ENCODE measurements around the gene GPR107.

The GPR107 gene

GRCh38 chr9:130154816-130155215 is 101.1 kb downstream of the GPR107 start:
- in situ Hi-C loops (cut with MboI; ENCODE audit: low sequenced_read_pairs): no loop called here

- in situ Hi-C loops (cut with MboI; ENCODE audit: low sequenced_read_pairs): no loop called here
Measured at GRCh38 chr9:130155647-130156046, 101.9 kb downstream of the GPR107 start.

GRCh38 chr9:130156672-130157071 is 103.0 kb downstream of the GPR107 start:
- in situ Hi-C loops (cut with MboI; ENCODE audit: low sequenced_read_pairs): no loop called here

DNA sequence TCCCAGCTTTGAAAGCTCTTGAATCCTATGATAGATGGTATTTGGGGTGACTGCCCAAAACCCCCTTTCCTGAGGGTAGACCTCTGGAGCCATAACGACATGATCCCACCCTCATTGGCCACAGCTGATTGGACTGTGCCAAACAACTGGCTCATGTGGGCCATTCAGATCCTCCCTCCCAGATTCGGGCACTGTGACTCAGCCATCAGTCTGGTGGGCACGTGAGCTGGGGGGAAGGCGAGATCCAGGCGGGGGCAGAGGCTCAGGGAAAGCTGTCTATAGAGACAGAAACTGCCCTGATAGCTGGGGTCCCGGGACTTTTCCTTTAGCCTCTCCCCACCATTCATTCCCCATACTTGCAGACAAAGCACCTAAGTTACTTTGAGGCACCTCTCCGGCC is 103.4 kb downstream of the GPR107 start:
- in situ Hi-C loops (cut with MboI; ENCODE audit: low sequenced_read_pairs): no loop called here

DNA sequence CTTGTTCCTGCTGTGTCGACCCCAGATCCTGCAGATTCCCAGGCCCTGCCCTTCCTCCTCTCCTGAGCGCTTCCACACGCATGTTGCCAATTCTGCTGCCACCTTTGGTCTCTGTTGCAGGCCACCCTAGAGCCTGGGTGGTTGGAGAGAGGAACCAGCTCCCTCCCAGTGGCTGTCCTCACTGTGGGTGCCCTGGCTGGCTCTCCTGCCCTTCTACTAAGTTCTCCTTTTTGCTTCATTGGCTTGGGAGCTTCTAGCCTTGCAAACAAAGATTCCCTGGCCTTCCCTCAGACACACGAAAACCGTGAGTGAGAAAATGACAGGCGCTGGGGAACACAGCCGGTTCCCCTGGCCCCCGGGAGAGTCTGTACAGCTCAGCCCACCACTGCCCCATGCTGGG is 104.3 kb downstream of the GPR107 start:
- in situ Hi-C loops (cut with MboI; ENCODE audit: low sequenced_read_pairs): no loop called here

- in situ Hi-C loops (cut with MboI; ENCODE audit: low sequenced_read_pairs): no loop called here
Measured at GRCh38 chr9:130159057-130159456, 105.4 kb downstream of the GPR107 start.

- in situ Hi-C loops (cut with MboI; ENCODE audit: low sequenced_read_pairs): no loop called here
Measured at GRCh38 chr9:130159915-130160670, 106.4 kb downstream of the GPR107 start.

DNA sequence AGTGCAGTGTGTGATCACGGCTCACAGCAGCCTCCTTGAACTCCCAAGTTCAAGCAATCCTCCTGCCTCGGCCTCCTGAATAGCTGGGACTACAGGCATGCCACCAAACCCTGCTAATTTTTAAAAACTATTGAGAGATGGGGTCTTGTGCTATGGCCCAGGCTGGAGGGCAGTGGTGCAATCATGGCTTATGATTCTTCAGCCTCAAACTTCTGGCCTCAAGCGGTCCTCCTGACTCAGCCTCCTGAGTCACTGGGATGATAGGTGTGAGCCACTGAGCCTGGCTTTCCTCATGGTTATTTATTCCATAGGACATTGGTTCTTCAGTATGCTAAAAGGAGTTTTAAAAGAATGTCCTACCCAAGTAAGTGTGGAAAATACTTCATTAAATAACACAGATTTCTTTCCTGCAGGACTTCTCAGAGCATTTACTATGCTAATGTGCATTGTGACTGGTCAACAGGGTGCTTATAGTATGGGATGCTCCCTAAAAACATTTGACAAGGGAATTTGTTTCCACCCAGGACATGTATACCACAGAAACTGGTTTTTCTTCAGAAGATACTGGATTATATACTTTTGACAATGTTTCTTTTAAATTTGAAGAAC is 107.3 kb downstream of the GPR107 start:
- in situ Hi-C loops (cut with MboI; ENCODE audit: low sequenced_read_pairs): no loop called here

GRCh38 chr9:130165579-130165978 is 111.9 kb downstream of the GPR107 start:
- in situ Hi-C loops (cut with MboI; ENCODE audit: low sequenced_read_pairs): no loop called here

GRCh38 chr9:130166399-130166798 is 112.7 kb downstream of the GPR107 start:
- in situ Hi-C loops (cut with MboI; ENCODE audit: low sequenced_read_pairs): no loop called here

DNA sequence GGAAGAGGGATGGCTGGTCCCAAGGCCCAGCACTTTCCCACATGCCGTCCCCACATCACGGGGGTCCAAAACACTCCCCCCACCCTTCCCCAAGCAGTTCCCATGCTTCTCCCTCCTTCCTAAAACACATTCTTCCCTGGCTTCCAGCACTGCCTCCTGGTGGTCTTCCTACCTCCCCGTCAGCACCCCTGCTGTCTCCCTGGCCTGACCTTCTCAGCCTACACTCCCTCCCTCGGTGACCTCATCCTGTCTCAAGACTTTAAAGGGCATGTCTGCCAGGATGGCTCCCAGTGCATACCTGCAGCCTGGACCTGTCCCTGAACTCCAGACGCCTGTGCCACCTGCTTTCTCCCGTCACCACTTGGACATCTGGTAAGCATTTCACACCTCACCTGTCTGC is 114.2 kb downstream of the GPR107 start:
- in situ Hi-C loops (cut with MboI; ENCODE audit: low sequenced_read_pairs): no loop called here

- in situ Hi-C loops (cut with MboI; ENCODE audit: low sequenced_read_pairs): no loop called here
Measured at GRCh38 chr9:130171226-130172148, 117.8 kb downstream of the GPR107 start.

GRCh38 chr9:130172161-130172857 is 118.6 kb downstream of the GPR107 start, which contains the start of gene NCS1:
Gene NCS1, plus strand, starts transcription at chr9:130172404. Its CDS starts 260 bp downstream, at chr9:130172664.
- in situ Hi-C loops (cut with MboI; ENCODE audit: low sequenced_read_pairs): no loop called here

GRCh38 chr9:130172858-130173665 is 119.4 kb downstream of the GPR107 start:
- in situ Hi-C loops (cut with MboI; ENCODE audit: low sequenced_read_pairs): no loop called here

- in situ Hi-C loops (cut with MboI; ENCODE audit: low sequenced_read_pairs): no loop called here
Measured at GRCh38 chr9:130173666-130173983, 119.9 kb downstream of the GPR107 start.

- in situ Hi-C loops (cut with MboI; ENCODE audit: low sequenced_read_pairs): no loop called here
Measured at GRCh38 chr9:130174025-130174424, 120.3 kb downstream of the GPR107 start.

DNA sequence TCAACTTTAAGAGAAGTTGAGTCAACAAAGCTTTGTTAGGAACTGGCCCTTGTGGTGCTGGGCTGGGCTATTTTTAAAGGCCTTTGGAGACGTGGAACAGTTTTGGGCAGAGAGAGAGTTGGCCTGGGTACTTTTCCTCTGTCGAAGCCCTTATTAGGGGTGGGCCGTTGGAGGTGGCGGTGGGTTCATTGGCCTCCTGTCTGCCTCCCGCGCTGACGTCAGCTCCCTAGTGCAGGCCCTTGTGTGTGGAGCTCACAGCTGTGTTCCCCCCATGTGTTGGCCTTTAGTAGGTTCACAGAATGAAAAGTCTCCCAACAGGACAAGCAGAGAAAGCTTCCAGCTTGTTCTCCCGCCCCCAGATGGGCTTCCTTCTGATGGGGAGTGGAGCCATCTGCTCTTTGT is 121.2 kb downstream of the GPR107 start:
- in situ Hi-C loops (cut with MboI; ENCODE audit: low sequenced_read_pairs): no loop called here

DNA sequence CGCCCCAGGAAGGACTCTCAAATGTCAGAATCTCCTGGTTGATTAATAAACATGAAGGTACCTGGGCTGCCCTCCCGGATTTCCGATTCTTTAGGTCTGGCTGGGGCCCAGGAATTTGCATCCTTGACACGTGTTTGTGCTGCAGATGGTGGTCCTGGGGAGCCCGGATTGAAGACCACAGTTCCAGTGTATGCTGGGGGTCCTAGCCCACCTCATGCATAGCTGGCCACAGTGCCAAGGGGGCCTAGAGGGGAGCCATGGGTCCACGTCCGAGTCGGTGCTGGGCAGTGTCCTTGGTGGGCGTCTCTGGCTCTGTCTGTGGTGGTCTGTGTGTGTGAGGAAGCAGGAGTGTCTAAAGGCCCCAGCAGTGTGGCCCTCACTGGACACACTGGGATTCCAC is 121.6 kb downstream of the GPR107 start:
- in situ Hi-C loops (cut with MboI; ENCODE audit: low sequenced_read_pairs): no loop called here

DNA sequence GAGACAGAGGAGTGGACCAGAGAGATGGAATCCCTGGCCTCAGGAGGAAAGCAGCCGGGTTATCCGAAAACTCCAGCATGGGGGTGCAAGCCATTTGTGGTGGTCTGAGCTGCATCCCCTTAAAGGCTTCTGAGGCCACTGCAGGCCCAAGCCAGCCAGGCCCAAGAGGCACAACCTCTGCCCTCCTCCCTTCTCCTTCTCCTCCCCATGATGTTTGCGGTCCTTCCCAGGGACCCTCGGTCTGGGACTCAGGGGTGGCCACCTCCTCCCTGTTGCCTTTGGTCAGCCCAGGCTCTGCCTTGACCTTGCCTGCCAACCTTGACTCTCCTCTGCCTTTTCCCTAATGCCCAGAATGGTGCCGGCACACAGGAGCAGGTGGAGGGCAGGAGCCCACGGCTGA is 123.1 kb downstream of the GPR107 start:
- in situ Hi-C loops (cut with MboI; ENCODE audit: low sequenced_read_pairs): no loop called here
